Hematopoietic multipotent progenitor cell (in vitro differentiated cells): ENCODE data around the gene LRRC10. TPM values are rescaled to one million over a fixed set of nuclear protein-coding genes. Genes with fewer than 3 reads are reported as not detected.
A peak's percentile ranks its signal among the peaks of the same experiment; 100 is the strongest.

Source experiments
- DNase-seq, 3 donors: peaks; one replicate each; pipeline ENCODE4 v3.0.0-alpha.2; 2011 to 2015; ENCODE audit warnings: low read depth in 2 of 3, low spot score in 2 of 3
- small RNA-seq: library from RNA; depleted of rRNA; stranded (forward); fragments of <200 nt; gene quantifications from one replicate; pipeline ENCODE3, GENCODE V24; 2012
- total RNA-seq: library from RNA; depleted of rRNA; stranded (reverse); fragments of >200 nt; gene quantifications from one replicate; pipeline ENCODE4 v1.2.3, GENCODE V29; 2012

LRRC10 gene
- total RNA-seq, 1 donor, result not detected

DNA sequence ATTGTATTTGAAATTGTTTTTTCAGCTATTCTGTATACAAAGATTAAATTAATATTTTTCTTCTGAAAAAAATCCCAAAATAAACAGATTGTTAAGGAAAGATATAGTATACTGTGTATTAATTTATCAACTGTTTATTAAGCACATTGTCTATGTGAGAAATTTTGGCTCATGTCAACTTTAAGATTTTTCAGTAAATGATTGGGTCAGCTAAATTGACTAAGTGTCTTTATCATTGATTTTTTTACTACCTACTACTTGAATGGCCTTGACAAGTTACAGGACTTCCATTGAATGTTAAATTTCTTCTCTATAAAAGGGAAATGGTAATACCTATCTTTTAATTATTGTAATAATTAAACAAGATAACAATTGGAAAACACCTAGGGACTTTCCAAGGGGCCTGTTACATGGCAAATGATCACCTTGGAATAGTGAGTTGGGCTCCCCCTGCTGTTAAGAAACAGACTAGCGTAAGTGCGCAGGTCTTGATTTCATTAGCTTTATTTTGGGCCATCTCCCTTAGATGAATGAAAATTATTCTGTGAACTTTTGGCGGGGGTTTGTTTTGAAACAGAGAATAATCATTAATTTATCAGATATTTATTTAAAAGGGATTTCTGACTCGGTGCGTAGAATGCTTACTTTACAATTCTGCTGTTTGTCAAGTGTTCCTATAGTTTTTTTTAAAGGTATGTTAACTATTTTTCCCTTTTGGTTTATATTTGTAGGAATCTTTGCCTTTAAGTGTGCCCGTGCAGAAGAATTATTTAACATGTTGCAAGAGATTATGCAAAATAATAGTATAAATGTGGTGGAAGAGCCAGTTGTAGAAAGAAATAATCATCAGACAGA lies 39.9 kb downstream of the LRRC10 start:
- DNase-seq, result peak; percentile 33 to 77 (median 55)

DNA sequence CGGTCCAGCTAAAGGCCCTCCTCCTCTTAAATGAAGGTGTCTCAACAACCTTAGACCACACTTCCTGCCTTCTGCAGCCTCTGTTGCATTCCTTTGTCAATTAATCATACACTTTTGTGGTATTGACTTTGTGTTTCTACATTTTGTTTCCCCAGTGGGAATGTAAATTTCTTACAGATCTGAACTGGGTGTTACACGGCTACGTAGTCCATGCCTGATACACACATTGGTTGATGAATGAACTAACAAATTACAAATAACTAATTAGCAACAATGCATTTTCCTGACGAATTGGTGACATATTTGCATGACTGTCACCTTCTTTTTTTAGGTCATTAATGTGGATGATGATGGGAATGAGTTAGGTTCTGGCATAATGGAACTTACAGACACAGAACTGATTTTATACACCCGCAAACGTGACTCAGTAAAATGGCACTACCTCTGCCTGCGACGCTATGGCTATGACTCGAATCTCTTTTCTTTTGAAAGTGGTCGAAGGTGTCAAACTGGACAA lies 40.6 kb downstream of the LRRC10 start:
- no peak for DNase-seq

DNA sequence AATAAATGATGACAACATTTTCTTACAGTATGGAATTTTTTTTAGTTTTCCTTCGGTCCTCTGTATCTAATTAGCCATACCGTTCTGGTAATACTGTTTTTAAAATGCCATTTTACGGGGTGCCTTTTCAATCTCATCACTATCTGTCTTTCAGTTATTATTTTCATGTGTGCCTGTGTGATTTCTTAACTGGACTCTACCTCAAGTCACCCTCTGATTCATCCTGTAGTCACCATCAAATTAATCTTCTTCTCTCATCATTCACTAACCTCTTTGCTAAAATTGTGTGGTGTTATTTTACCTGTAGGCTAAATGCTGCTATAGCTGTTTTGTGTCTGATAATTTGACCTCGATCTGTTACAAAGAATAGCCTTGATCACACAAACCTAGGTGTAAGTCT lies 41.5 kb downstream of the LRRC10 start:
- no peak for DNase-seq

DNA sequence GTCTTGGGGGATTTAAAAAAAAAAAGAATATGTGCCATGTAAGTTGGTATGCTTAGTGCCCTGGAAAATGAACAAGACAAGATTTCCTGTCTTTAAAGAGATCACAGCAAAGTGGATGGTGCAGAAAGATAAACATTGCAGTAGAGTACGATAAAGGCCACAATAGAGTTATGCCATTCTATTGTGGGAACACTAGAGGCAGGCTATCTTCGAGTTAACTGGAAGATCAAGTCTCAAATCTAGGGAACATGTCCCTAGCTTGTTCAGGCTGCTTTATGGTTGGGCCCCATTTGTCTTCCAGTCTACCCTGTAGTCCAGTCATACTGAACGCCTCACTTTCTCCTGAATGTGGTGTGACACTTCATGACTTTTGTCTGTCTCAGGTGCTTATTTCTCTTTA lies 44.1 kb downstream of the LRRC10 start:
- DNase-seq, result no peak

DNA sequence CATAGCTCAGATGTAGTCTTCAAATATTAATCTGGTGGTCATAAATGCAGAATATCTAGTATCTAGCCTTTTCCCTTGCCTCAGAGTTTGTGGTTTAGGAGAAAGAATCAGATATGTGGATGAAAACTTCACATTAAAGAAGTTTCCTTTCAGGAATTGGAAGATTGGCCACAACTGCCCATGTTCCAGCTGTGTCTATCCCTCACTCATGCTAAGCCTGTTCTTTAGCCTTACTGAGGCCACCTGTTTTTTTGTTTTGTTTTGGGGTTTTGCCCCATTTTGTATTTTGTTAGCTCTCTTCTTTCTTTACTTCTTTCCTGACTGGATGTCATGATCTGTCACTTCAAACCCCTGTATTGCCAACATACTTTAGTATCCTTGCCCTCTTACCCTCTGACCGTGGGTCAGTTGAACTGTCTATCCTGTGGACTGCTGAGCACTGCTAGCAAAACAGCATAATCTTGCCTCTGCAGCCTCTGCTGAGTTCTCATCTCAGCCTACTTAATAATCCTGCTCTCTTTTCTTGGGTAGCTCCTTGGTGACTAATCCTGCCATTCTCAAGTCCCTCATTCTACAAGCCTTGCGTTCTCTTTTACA lies 47.4 kb downstream of the LRRC10 start:
- no peak for DNase-seq

Small RNA genes lying within 50 kb of the gene (small RNA-seq; reads per million reads assigned to genes)
- gene MIR3913-1, result 0.20 reads per million

Other genes starting within 250 kb of the LRRC10 start
- gene FRS2, start 140.5 kb downstream of the LRRC10 start, total RNA-seq, result 21.0 TPM
- gene CCT2, start 25.4 kb downstream of the LRRC10 start, total RNA-seq, result 194 TPM
- gene BEST3, start 88.4 kb upstream of the LRRC10 start, total RNA-seq, result 0.27 TPM
- gene RAB3IP, start 128.0 kb upstream of the LRRC10 start, total RNA-seq, result 15.1 TPM
- gene MYRFL, start 214.3 kb upstream of the LRRC10 start, total RNA-seq, result not detected